CD4-positive, alpha-beta T cell (primary cell): ENCODE data around the gene PHOX2A. TPM values are rescaled to one million over a fixed set of nuclear protein-coding genes. Genes with fewer than 3 reads are reported as not detected.

Experiments used
- ATAC-seq: fragments of 200-7000 bp; cut with Tn5 transposase; one replicate; pipeline ENCODE4 v1.10.0; 2022; ENCODE audit warnings: mild to moderate bottlenecking; ENCODE audit not compliant: poor library complexity
- CTCF ChIA-PET: fragments of 350-600 bp; sonication (Branson Sonifier 250); formaldehyde crosslinking; loops from one replicate; lab custom pipeline; 2021; ENCODE audit warnings: antibody characterized with exemption, inconsistent platforms; lab: Charles Lee
- POLR2A ChIA-PET: fragments of 350-600 bp; sonication (Branson Sonifier 250); formaldehyde crosslinking; loops from one replicate; lab custom pipeline; 2021; ENCODE audit warnings: antibody characterized with exemption, inconsistent platforms; lab: Charles Lee
- DNase-seq, 14 experiments: peaks; one replicate each; pipeline ENCODE4 v3.0.0-alpha.2; 2013 to 2020; ENCODE audit warnings: mixed read lengths in 2 of 14
- H3K27ac ChIP-seq, 2 donors: one replicate each; pipeline versions ENCODE4 v1.5.1 to v1.7.0; 2013; ENCODE audit warnings: low read length in 2 of 2, low read depth in 1 of 2, mild to moderate bottlenecking in 1 of 2
- H3K27me3 ChIP-seq, 2 experiments: 1 replicate in 1 of 2; 2 replicates in 1 of 2; pipeline versions ENCODE4 v1.6.1 to v1.7.0; 2013; ENCODE audit warnings: low read length in 2 of 2, control low read depth in 1 of 2, mild to moderate bottlenecking in 1 of 2, moderate library complexity in 1 of 2; ENCODE audit not compliant: insufficient read depth in 2 of 2, control insufficient read depth in 1 of 2
- H3K36me3 ChIP-seq: one replicate; pipeline ENCODE4 v1.6.1; 2013; ENCODE audit warnings: low read length, control low read depth; ENCODE audit not compliant: insufficient read depth
- H3K4me1 ChIP-seq: one replicate; pipeline ENCODE4 v1.6.1; 2013; ENCODE audit warnings: low read length, control low read depth; ENCODE audit not compliant: insufficient read depth
- H3K4me3 ChIP-seq: one replicate; pipeline ENCODE4 v1.5.1; 2013; ENCODE audit warnings: mild to moderate bottlenecking, low read length, moderate library complexity
- H3K9me3 ChIP-seq, 2 experiments: 1 replicate in 1 of 2; 2 replicates in 1 of 2; pipeline versions ENCODE4 v1.6.1 to v1.7.0; 2013; ENCODE audit warnings: low read length in 2 of 2, mild to moderate bottlenecking in 2 of 2, control low read depth in 1 of 2, moderate library complexity in 1 of 2; ENCODE audit not compliant: control insufficient read depth in 1 of 2, insufficient read depth in 1 of 2
- H3K27ac Mint-ChIP-seq: one replicate; pipeline ENCODE4 v1.8.0; 2020; ENCODE audit warnings: mixed read lengths
- H3K27me3 Mint-ChIP-seq: one replicate; pipeline ENCODE4 v1.8.0; 2021; ENCODE audit warnings: mixed read lengths
- H3K36me3 Mint-ChIP-seq: one replicate; pipeline ENCODE4 v1.8.0; 2021; ENCODE audit warnings: low read depth, mixed read lengths
- H3K4me1 Mint-ChIP-seq: one replicate; pipeline ENCODE4 v1.8.0; 2021; ENCODE audit warnings: low read depth, mixed read lengths
- H3K4me3 Mint-ChIP-seq: one replicate; pipeline ENCODE4 v1.8.0; 2020; ENCODE audit warnings: mild to moderate bottlenecking, mixed read lengths
- H3K9me3 Mint-ChIP-seq: one replicate; pipeline ENCODE4 v1.8.0; 2020; ENCODE audit warnings: mixed read lengths
- CTCF ChIP-seq: fragments of 200-600 bp; IDR thresholded peaks from one replicate; pipeline ENCODE4 v1.8.0; 2022; ENCODE audit warnings: antibody characterized with exemption, mild to moderate bottlenecking
- intact Hi-C, 2 experiments: fragments of 100-400 bp; cut with DNase I in 1 of 2; cut with micrococcal nuclease in 1 of 2; formaldehyde crosslinking; loops; one replicate each; pipeline versions ENCODE4 v1.15.1 to v1.9.0; 2023 to 2025; cut with DNase I, micrococcal nuclease
- total RNA-seq, 174 experiments: library from RNA in 2 of 174; stranded (reverse) in 2 of 174; gene quantifications; one replicate each; pipeline ENCODE4 v1.2.3 and lab custom pipeline; 2021 to 2026

PHOX2A gene
- total RNA-seq, 2 experiments from 2014 or later = not detected

GRCh38 chr11:72233773-72234513, 10.0 kb downstream of the PHOX2A start:
- DNase-seq (no peak), ATAC-seq (no peak)
- CTCF ChIA-PET = no interaction called here
- Mint-ChIP-seq H3K9me3 (no peaks in the 10 kb centered on the region), H3K36me3 (peaks cover 80% of the 10 kb centered on the region), H3K4me1 (peaks cover 3% of the 10 kb centered on the region), H3K27me3 (peaks cover 3% of the 10 kb centered on the region), H3K27ac (peak overlapping the region; percentile 13), H3K4me3 (no peak overlapping the region)
- intact Hi-C loops = no loop called here
- no peaks in the 10 kb centered on the region for H3K4me1 ChIP-seq
- H3K9me3 ChIP-seq = no peaks in the 10 kb centered on the region
- H3K27ac ChIP-seq = no peak overlapping the region
- no peak overlapping the region for H3K4me3 ChIP-seq
- peaks cover 81% of the 10 kb centered on the region for H3K36me3 ChIP-seq
- TF ChIP-seq CTCF = no peak
- POLR2A ChIA-PET = interaction anchor here (0.9 kb wide), 1 partner anchor 9 kb away, joined by 4 read pairs; the partner anchor contains the start of gene INPPL1
- H3K27me3 ChIP-seq = peaks cover 0 to 3% of the 10 kb centered on the region in 2 experiments

GRCh38 chr11:72233056-72233772, 10.8 kb downstream of the PHOX2A start:
- Mint-ChIP-seq H3K9me3 (no peaks in the 10 kb centered on the region), H3K27ac (no peak overlapping the region), H3K36me3 (peaks cover 82% of the 10 kb centered on the region), H3K27me3 (no peaks in the 10 kb centered on the region), H3K4me3 (no peak overlapping the region), H3K4me1 (no peaks in the 10 kb centered on the region)
- no peak for TF ChIP-seq CTCF
- ChIA-PET POLR2A (no interaction called here), CTCF (no interaction called here)
- Histone ChIP-seq H3K4me1 (no peaks in the 10 kb centered on the region), H3K9me3 (no peaks in the 10 kb centered on the region), H3K4me3 (no peak overlapping the region), H3K27ac (no peak overlapping the region), H3K36me3 (peaks cover 84% of the 10 kb centered on the region), H3K27me3 (no peaks in the 10 kb centered on the region)
- peak in 1 of 14 experiments; percentile 14 for DNase-seq
- no peak for ATAC-seq
- intact Hi-C loops = no loop called here

GRCh38 chr11:72232260-72233055, 11.5 kb downstream of the PHOX2A start:
- Histone ChIP-seq H3K4me1 (no peaks in the 10 kb centered on the region), H3K27ac (no peak overlapping the region), H3K9me3 (no peaks in the 10 kb centered on the region), H3K27me3 (no peaks in the 10 kb centered on the region), H3K36me3 (peaks cover 85% of the 10 kb centered on the region), H3K4me3 (no peak overlapping the region)
- no peak for ATAC-seq
- peak in 1 of 14 experiments; percentile 25 for DNase-seq
- POLR2A ChIA-PET = no interaction called here
- intact Hi-C loops = no loop called here
- H3K36me3 Mint-ChIP-seq = peaks cover 82% of the 10 kb centered on the region
- H3K9me3 Mint-ChIP-seq = no peaks in the 10 kb centered on the region
- H3K27ac Mint-ChIP-seq = no peak overlapping the region
- CTCF ChIA-PET = no interaction called here
- no peak for TF ChIP-seq CTCF
- H3K4me3 Mint-ChIP-seq = no peak overlapping the region
- no peaks in the 10 kb centered on the region for H3K4me1 Mint-ChIP-seq
- H3K27me3 Mint-ChIP-seq = no peaks in the 10 kb centered on the region
